Activated CD8-positive, alpha-beta T cell treated with anti-CD3 and anti-CD28 coated beads, Interleukin-2, amount 10 ng/mL, durations not matched to agents 7 days and 5 days (primary cell): Measurements from ENCODE around the gene MRTO4. TPM values are rescaled to one million over a fixed set of nuclear protein-coding genes. Genes with fewer than 3 reads are reported as not detected.

Experiments used
- ATAC-seq: fragments of 150-1000 bp; cut with Tn5 transposase; one replicate; pipeline ENCODE4 v1.10.0; 2021; ENCODE audit warnings: moderate library complexity
- CTCF ChIA-PET: fragments of 350-600 bp; sonication (Branson Sonifier 250); formaldehyde crosslinking; loops from one replicate; lab custom pipeline; 2021; ENCODE audit warnings: antibody characterized with exemption; lab: Charles Lee
- POLR2A ChIA-PET: fragments of 350-600 bp; sonication (Branson Sonifier 250); formaldehyde crosslinking; loops from one replicate; lab custom pipeline; 2021; ENCODE audit warnings: antibody characterized with exemption; lab: Charles Lee
- DNase-seq: peaks from one replicate; pipeline ENCODE4 v3.0.0-alpha.2; 2020
- H3K27ac Mint-ChIP-seq: one replicate; pipeline ENCODE4 v1.8.0; 2021; ENCODE audit warnings: mild to moderate bottlenecking, mixed read lengths
- H3K27me3 Mint-ChIP-seq: one replicate; pipeline ENCODE4 v1.8.0; 2021; ENCODE audit warnings: low read depth, mixed read lengths
- H3K36me3 Mint-ChIP-seq: one replicate; pipeline ENCODE4 v1.8.0; 2021; ENCODE audit warnings: low read depth, mixed read lengths
- H3K4me1 Mint-ChIP-seq: one replicate; pipeline ENCODE4 v1.8.0; 2021; ENCODE audit warnings: low read depth, mixed read lengths
- H3K4me3 Mint-ChIP-seq: one replicate; pipeline ENCODE4 v1.8.0; 2021; ENCODE audit warnings: mild to moderate bottlenecking, mixed read lengths
- H3K9me3 Mint-ChIP-seq: one replicate; pipeline ENCODE4 v1.8.0; 2022; ENCODE audit warnings: mixed read lengths; ENCODE audit not compliant: insufficient read depth
- total RNA-seq, 2 experiments: library from RNA; stranded (reverse); gene quantifications; one replicate each; pipeline ENCODE4 v1.2.3, GENCODE V29; 2021

Gene MRTO4
- total RNA-seq, result 10 to 100 TPM; 43.5 to 44.4 TPM

GRCh38 chr1:19251305-19252196, at the start of gene MRTO4, which contains the start of gene EMC1:
TSS of gene MRTO4 (plus strand) at chr1:19251805. CDS start at chr1:19251836, 31 bp downstream.
TSS of gene EMC1 (minus strand) at chr1:19251524. CDS start at chr1:19251509, 15 bp downstream.
- CTCF ChIA-PET, result interaction anchor here (0.9 to 1.7 kb wide), 11 partner anchors 10 to 411 kb away, joined by 3 to 10 read pairs (median 4); no protein-coding TSS in a partner anchor

GRCh38 chr1:19202396-19202795, 49.2 kb upstream of the MRTO4 start:
- ChIA-PET POLR2A (interaction anchor here (0.9 kb wide), 1 partner anchor 9 kb away, joined by 3 read pairs; no protein-coding TSS in a partner anchor), CTCF (interaction anchor here (1.3 kb wide), 1 partner anchor 154 kb away, joined by 3 read pairs; no protein-coding TSS in a partner anchor)
- Mint-ChIP-seq H3K36me3 (peaks cover 38% of the 10 kb centered on the region), H3K4me1 (peaks cover 39% of the 10 kb centered on the region), H3K27ac (no peak overlapping the region), H3K27me3 (no peaks in the 10 kb centered on the region), H3K9me3 (no peaks in the 10 kb centered on the region), H3K4me3 (no peak overlapping the region)
- no peak for ATAC-seq
- no peak for DNase-seq

More at GRCh38 chr1:19251305-19252196, at the start of gene MRTO4, which contains the start of gene EMC1:
- H3K9me3 Mint-ChIP-seq, result no peaks in the 10 kb centered on the region
- peaks cover 5% of the 10 kb centered on the region for H3K36me3 Mint-ChIP-seq
- H3K4me3 Mint-ChIP-seq, result peak within 1 kb of the TSS; percentile 97
- POLR2A ChIA-PET, result interaction anchor here (0.6 to 1.7 kb wide), 15 partner anchors 9 to 378 kb away, joined by 3 to 6 read pairs (median 3); partner anchors contain the start of gene UBR4
- no peaks in the 10 kb centered on the region for H3K27me3 Mint-ChIP-seq
- peaks cover 22% of the 10 kb centered on the region for H3K4me1 Mint-ChIP-seq
- peak; percentile 92 for DNase-seq
- peak; percentile 94 for ATAC-seq
- H3K27ac Mint-ChIP-seq, result peak within 1 kb of the TSS; percentile 98

GRCh38 chr1:19203440-19203839, 48.2 kb upstream of the MRTO4 start:
- Mint-ChIP-seq H3K27ac (no peak overlapping the region), H3K4me1 (peaks cover 48% of the 10 kb centered on the region), H3K4me3 (no peak overlapping the region), H3K36me3 (peaks cover 32% of the 10 kb centered on the region), H3K27me3 (no peaks in the 10 kb centered on the region), H3K9me3 (no peaks in the 10 kb centered on the region)
- ChIA-PET CTCF (no interaction called here), POLR2A (interaction anchor here (0.6 kb wide), 1 partner anchor 229 kb away, joined by 4 read pairs; no protein-coding TSS in a partner anchor)
- no peak for ATAC-seq
- DNase-seq, result no peak

GRCh38 chr1:19204446-19205266, 46.9 kb upstream of the MRTO4 start:
- no peaks in the 10 kb centered on the region for H3K27me3 Mint-ChIP-seq
- no peaks in the 10 kb centered on the region for H3K9me3 Mint-ChIP-seq
- peak overlapping the region; percentile 7 for H3K27ac Mint-ChIP-seq
- peaks cover 56% of the 10 kb centered on the region for H3K4me1 Mint-ChIP-seq
- ChIA-PET POLR2A (no interaction called here), CTCF (interaction anchor here (1.0 to 2.6 kb wide), 3 partner anchors 25 to 297 kb away, joined by 4 to 9 read pairs (median 6); no protein-coding TSS in a partner anchor)
- H3K4me3 Mint-ChIP-seq, result no peak overlapping the region
- DNase-seq, result no peak
- H3K36me3 Mint-ChIP-seq, result peaks cover 22% of the 10 kb centered on the region
- ATAC-seq, result no peak

GRCh38 chr1:19205403-19205802, 46.2 kb upstream of the MRTO4 start:
- Mint-ChIP-seq H3K36me3 (peaks cover 21% of the 10 kb centered on the region), H3K4me1 (peaks cover 56% of the 10 kb centered on the region), H3K27ac (no peak overlapping the region), H3K9me3 (no peaks in the 10 kb centered on the region), H3K27me3 (no peaks in the 10 kb centered on the region), H3K4me3 (no peak overlapping the region)
- ATAC-seq, result no peak
- DNase-seq, result no peak
- CTCF ChIA-PET, result interaction anchor here (1.0 to 2.6 kb wide), 3 partner anchors 26 to 298 kb away, joined by 4 to 9 read pairs (median 6); no protein-coding TSS in a partner anchor
- POLR2A ChIA-PET, result no interaction called here

- ChIA-PET CTCF (interaction anchor here (0.8 to 2.6 kb wide), 3 partner anchors 13 to 298 kb away, joined by 3 to 9 read pairs (median 6); no protein-coding TSS in a partner anchor), POLR2A (no interaction called here)
- DNase-seq (no peak), ATAC-seq (no peak)
- Mint-ChIP-seq H3K4me3 (no peak overlapping the region), H3K27ac (no peak overlapping the region), H3K36me3 (peaks cover 22% of the 10 kb centered on the region), H3K9me3 (no peaks in the 10 kb centered on the region), H3K27me3 (no peaks in the 10 kb centered on the region), H3K4me1 (peaks cover 58% of the 10 kb centered on the region)
Observed at GRCh38 chr1:19205845-19206244, 45.8 kb upstream of the MRTO4 start.

GRCh38 chr1:19206947-19207346, 44.7 kb upstream of the MRTO4 start:
- no peaks in the 10 kb centered on the region for H3K9me3 Mint-ChIP-seq
- ChIA-PET POLR2A (no interaction called here), CTCF (interaction anchor here (1.0 to 1.2 kb wide), 2 partner anchors 10 to 32 kb away, joined by 3 read pairs; no protein-coding TSS in a partner anchor)
- H3K27me3 Mint-ChIP-seq, result no peaks in the 10 kb centered on the region
- peaks cover 66% of the 10 kb centered on the region for H3K4me1 Mint-ChIP-seq
- no peak overlapping the region for H3K27ac Mint-ChIP-seq
- no peak overlapping the region for H3K4me3 Mint-ChIP-seq
- no peak for DNase-seq
- peaks cover 25% of the 10 kb centered on the region for H3K36me3 Mint-ChIP-seq
- ATAC-seq, result no peak

- Mint-ChIP-seq H3K36me3 (peaks cover 30% of the 10 kb centered on the region), H3K27ac (peak overlapping the region; percentile 97), H3K4me1 (peaks cover 72% of the 10 kb centered on the region), H3K4me3 (peak overlapping the region; percentile 96), H3K27me3 (no peaks in the 10 kb centered on the region), H3K9me3 (no peaks in the 10 kb centered on the region)
- ChIA-PET POLR2A (interaction anchor here (0.6 to 1.7 kb wide), 6 partner anchors 11 to 389 kb away, joined by 3 to 9 read pairs (median 3); partner anchors contain the start of genes EMC1 and MRTO4), CTCF (interaction anchor here (0.8 to 2.1 kb wide), 4 partner anchors 11 to 32 kb away, joined by 3 to 11 read pairs (median 9); no protein-coding TSS in a partner anchor)
- DNase-seq (no peak), ATAC-seq (no peak)
Observed at GRCh38 chr1:19208710-19209438, 42.7 kb upstream of the MRTO4 start.

- Mint-ChIP-seq H3K9me3 (no peaks in the 10 kb centered on the region), H3K4me3 (peak overlapping the region; percentile 96), H3K4me1 (peaks cover 74% of the 10 kb centered on the region), H3K27me3 (no peaks in the 10 kb centered on the region), H3K27ac (peak overlapping the region; percentile 97), H3K36me3 (peaks cover 34% of the 10 kb centered on the region)
- ATAC-seq (peak; percentile 31), DNase-seq (peak; percentile 61)
- ChIA-PET CTCF (interaction anchor here (1.8 to 2.1 kb wide), 2 partner anchors 30 to 32 kb away, joined by 11 read pairs; no protein-coding TSS in a partner anchor), POLR2A (interaction anchor here (1.0 to 1.7 kb wide), 4 partner anchors 12 to 388 kb away, joined by 3 to 9 read pairs (median 4); partner anchors contain the start of gene MRTO4)
Observed at GRCh38 chr1:19209439-19209989, 42.1 kb upstream of the MRTO4 start.
